Measurements from ENCODE around the gene GJB5. TPM values are rescaled to one million over a fixed set of nuclear protein-coding genes. Genes with fewer than 3 reads are reported as not detected.

GJB5 gene
- total RNA-seq, 5 donors from 2014 or later (not counting 1 experiment from before 2014, with no cell fraction given) = not detected

DNA sequence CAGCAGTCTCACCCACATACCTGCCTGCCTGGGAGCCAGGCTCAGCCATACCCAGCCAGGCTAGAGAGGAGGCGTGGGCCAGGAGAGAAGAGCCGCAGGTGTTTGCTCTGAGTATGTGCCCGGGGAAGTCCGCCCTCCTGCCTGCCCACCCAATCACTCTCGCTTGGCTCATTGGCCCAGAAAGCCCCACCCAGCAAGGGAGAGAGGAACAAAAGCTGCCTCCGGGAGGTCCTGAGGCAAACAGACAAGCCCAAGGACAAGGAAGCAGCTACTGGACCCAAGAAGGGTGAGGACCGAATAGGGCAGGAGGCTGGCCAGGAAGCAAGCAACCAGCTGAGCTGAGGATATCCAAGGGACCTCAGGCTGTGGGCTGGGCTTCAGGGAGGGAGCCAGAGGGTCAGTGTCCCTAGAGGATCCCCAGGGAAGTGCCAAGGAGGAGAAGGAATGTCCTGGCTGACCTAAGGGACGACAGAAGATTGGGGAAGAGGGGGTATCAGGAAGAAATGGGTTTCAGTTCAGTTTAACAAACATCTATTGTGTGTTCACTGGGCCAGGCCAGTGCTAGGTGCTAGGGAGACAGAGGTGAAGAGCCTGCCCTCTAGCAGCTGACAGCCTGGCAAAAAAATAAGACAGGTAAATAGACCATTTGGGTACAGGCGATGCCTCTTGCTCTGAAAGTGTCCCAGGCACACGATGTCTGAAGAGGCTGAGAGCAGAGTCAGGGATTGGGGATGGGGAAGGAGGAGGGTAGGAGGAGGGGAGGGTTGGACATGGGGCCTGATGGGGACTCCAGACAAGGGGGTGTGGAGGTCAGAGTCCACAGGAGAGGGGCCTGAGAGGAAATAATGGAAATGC, 4.9 kb downstream of the GJB5 start, which contains the start of gene GJB4:
TSS of gene GJB4 (plus strand) at position 238 of the 855 bp plus-strand sequence. CDS start 1,515 bp downstream, outside the sequence.
- H3K9me3 Mint-ChIP-seq = no peaks in the 10 kb centered on the region
- POLR2A ChIA-PET = no interaction called here
- DNase-seq (no peak), ATAC-seq (replicated peaks in 1 of 4) (no peak)
- H3K36me3 Mint-ChIP-seq = no peaks in the 10 kb centered on the region
- peaks cover 0 to 53% of the 10 kb centered on the region in 2 experiments for H3K27me3 ChIP-seq (replicated peaks in 1 of 2; ENCODE audit: control insufficient read depth in 2 of 2, extremely low read depth in 1 of 2, insufficient read depth in 2 of 2, low read length in 1 of 2)
- no peak within 1 kb of the TSS for H3K27ac Mint-ChIP-seq
- H3K9me3 ChIP-seq = no peaks in the 10 kb centered on the region
- H3K4me1 Mint-ChIP-seq = no peaks in the 10 kb centered on the region
- H3K27me3 Mint-ChIP-seq = peaks cover 12 to 20% of the 10 kb centered on the region in 2 donors
- 70% methylated on average over 7 of the region's 10 CpGs for WGBS (ENCODE audit: insufficient coverage)
- no peaks in the 10 kb centered on the region for H3K4me1 ChIP-seq (ENCODE audit: control insufficient read depth in 1 of 2, extremely low read depth in 1 of 2, insufficient read depth in 2 of 2, low read length in 2 of 2)
- H3K4me3 ChIP-seq (ENCODE audit: control insufficient read depth in 1 of 2, extremely low read depth in 1 of 2, low read length in 1 of 2) = no peak within 1 kb of the TSS
- no peak within 1 kb of the TSS for H3K4me3 Mint-ChIP-seq
- CTCF ChIA-PET = no interaction called here
- H3K36me3 ChIP-seq (ENCODE audit: control insufficient read depth in 2 of 2, extremely low read depth in 1 of 2, insufficient read depth in 1 of 2, low read length in 1 of 2) = no peaks in the 10 kb centered on the region
- no peak within 1 kb of the TSS for H3K27ac ChIP-seq (ENCODE audit: low read length)

DNA sequence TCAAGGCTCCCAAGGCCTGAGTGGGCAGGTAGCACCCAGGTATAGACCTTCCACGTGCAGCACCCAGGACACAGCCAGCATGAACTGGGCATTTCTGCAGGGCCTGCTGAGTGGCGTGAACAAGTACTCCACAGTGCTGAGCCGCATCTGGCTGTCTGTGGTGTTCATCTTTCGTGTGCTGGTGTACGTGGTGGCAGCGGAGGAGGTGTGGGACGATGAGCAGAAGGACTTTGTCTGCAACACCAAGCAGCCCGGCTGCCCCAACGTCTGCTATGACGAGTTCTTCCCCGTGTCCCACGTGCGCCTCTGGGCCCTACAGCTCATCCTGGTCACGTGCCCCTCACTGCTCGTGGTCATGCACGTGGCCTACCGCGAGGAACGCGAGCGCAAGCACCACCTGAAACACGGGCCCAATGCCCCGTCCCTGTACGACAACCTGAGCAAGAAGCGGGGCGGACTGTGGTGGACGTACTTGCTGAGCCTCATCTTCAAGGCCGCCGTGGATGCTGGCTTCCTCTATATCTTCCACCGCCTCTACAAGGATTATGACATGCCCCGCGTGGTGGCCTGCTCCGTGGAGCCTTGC, 6.4 kb downstream of the GJB5 start:
- Histone ChIP-seq H3K4me3 (ENCODE audit: control insufficient read depth in 1 of 2, extremely low read depth in 1 of 2, low read length in 1 of 2) (no peak overlapping the region), H3K4me1 (ENCODE audit: control insufficient read depth in 1 of 2, extremely low read depth in 1 of 2, insufficient read depth in 2 of 2, low read length in 2 of 2) (no peaks in the 10 kb centered on the region), H3K27ac (ENCODE audit: low read length) (no peak overlapping the region), H3K36me3 (ENCODE audit: control insufficient read depth in 2 of 2, extremely low read depth in 1 of 2, insufficient read depth in 1 of 2, low read length in 1 of 2) (no peaks in the 10 kb centered on the region), H3K9me3 (no peaks in the 10 kb centered on the region), H3K27me3 (replicated peaks in 1 of 2; ENCODE audit: control insufficient read depth in 2 of 2, extremely low read depth in 1 of 2, insufficient read depth in 2 of 2, low read length in 1 of 2) (peaks cover 0 to 54% of the 10 kb centered on the region in 2 experiments)
- ChIA-PET CTCF (no interaction called here), POLR2A (no interaction called here)
- Mint-ChIP-seq H3K27me3 (peaks cover 12 to 20% of the 10 kb centered on the region in 2 donors), H3K27ac (no peak overlapping the region), H3K9me3 (no peaks in the 10 kb centered on the region), H3K36me3 (no peaks in the 10 kb centered on the region), H3K4me1 (no peaks in the 10 kb centered on the region), H3K4me3 (no peak overlapping the region)
- ATAC-seq (replicated peaks in 1 of 4) (no peak), DNase-seq (no peak)
- 90% methylated on average over 32 of the region's 33 CpGs for WGBS (ENCODE audit: insufficient coverage)

DNA sequence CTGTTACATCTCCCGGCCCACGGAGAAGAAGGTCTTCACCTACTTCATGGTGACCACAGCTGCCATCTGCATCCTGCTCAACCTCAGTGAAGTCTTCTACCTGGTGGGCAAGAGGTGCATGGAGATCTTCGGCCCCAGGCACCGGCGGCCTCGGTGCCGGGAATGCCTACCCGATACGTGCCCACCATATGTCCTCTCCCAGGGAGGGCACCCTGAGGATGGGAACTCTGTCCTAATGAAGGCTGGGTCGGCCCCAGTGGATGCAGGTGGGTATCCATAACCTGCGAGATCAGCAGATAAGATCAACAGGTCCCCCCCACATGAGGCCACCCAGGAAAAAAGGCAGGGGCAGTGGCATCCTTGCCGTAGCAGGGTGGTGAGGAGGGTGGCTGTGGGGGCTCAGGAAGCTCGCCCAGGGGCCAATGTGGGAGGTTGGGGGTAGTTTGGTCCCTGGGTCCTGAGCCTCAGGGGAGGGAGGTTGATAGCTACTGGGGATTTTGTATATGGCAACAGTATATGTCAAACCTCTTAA, 7.0 kb downstream of the GJB5 start:
- Mint-ChIP-seq H3K4me1 (no peaks in the 10 kb centered on the region), H3K36me3 (no peaks in the 10 kb centered on the region), H3K27me3 (peaks cover 12 to 18% of the 10 kb centered on the region in 2 donors), H3K9me3 (no peaks in the 10 kb centered on the region), H3K27ac (no peak overlapping the region), H3K4me3 (no peak overlapping the region)
- Histone ChIP-seq H3K27me3 (replicated peaks in 1 of 2; ENCODE audit: control insufficient read depth in 2 of 2, extremely low read depth in 1 of 2, insufficient read depth in 2 of 2, low read length in 1 of 2) (peaks cover 0 to 54% of the 10 kb centered on the region in 2 experiments), H3K27ac (ENCODE audit: low read length) (no peak overlapping the region), H3K4me3 (ENCODE audit: control insufficient read depth in 1 of 2, extremely low read depth in 1 of 2, low read length in 1 of 2) (no peak overlapping the region), H3K9me3 (no peaks in the 10 kb centered on the region), H3K4me1 (ENCODE audit: control insufficient read depth in 1 of 2, extremely low read depth in 1 of 2, insufficient read depth in 2 of 2, low read length in 2 of 2) (no peaks in the 10 kb centered on the region), H3K36me3 (ENCODE audit: control insufficient read depth in 2 of 2, extremely low read depth in 1 of 2, insufficient read depth in 1 of 2, low read length in 1 of 2) (no peaks in the 10 kb centered on the region)
- ATAC-seq (replicated peaks in 1 of 4) = no peak
- WGBS (ENCODE audit: insufficient coverage) = 82% methylated on average over 9 of the region's 13 CpGs
- POLR2A ChIA-PET = no interaction called here
- no peak for DNase-seq
- CTCF ChIA-PET = no interaction called here

DNA sequence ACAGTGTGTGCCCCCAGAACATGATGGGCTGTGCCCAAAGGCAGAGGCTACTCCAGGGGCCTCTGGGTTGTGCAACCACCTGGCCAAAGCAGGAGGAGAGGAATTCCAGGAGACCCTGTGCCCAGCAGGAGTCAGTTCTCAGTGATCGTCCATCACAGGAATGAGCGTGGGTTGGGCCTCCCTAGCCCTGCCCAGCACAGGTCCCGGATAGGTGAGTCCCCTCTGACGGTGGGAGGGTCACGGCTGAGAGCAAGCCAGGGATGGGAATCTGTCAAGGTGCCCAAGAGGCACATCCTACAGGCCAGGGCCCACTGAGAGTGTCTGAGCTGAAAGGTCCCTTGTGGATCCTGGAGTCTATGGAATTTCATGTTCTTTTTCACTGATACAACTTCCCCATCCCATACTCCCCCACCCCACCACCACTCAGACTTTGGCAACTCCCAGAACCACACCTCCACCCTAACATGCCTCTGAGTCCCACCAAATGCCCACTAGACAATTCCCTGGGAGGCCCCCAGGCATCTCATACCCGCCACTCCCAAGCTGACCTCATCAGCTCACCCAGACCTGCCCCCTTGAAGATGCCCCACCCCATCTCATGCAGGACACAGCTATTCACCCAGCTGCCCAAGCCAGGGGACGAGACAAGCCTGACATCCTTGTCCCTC, 7.8 kb downstream of the GJB5 start:
- Histone ChIP-seq H3K27ac (ENCODE audit: low read length) (no peak overlapping the region), H3K4me1 (ENCODE audit: control insufficient read depth in 1 of 2, extremely low read depth in 1 of 2, insufficient read depth in 2 of 2, low read length in 2 of 2) (no peaks in the 10 kb centered on the region), H3K4me3 (ENCODE audit: control insufficient read depth in 1 of 2, extremely low read depth in 1 of 2, low read length in 1 of 2) (no peak overlapping the region), H3K36me3 (ENCODE audit: control insufficient read depth in 2 of 2, extremely low read depth in 1 of 2, insufficient read depth in 1 of 2, low read length in 1 of 2) (no peaks in the 10 kb centered on the region), H3K9me3 (no peaks in the 10 kb centered on the region), H3K27me3 (replicated peaks in 1 of 2; ENCODE audit: control insufficient read depth in 2 of 2, extremely low read depth in 1 of 2, insufficient read depth in 2 of 2, low read length in 1 of 2) (peaks cover 0 to 50% of the 10 kb centered on the region in 2 experiments)
- Mint-ChIP-seq H3K36me3 (no peaks in the 10 kb centered on the region), H3K4me1 (no peaks in the 10 kb centered on the region), H3K27ac (no peak overlapping the region), H3K4me3 (no peak overlapping the region), H3K9me3 (no peaks in the 10 kb centered on the region), H3K27me3 (peaks cover 12 to 18% of the 10 kb centered on the region in 2 donors)
- CTCF ChIA-PET = no interaction called here
- DNase-seq (no peak), ATAC-seq (replicated peaks in 1 of 4) (no peak)
- POLR2A ChIA-PET = no interaction called here
- WGBS (ENCODE audit: insufficient coverage) = 66% methylated on average over 5 of the region's 7 CpGs

DNA sequence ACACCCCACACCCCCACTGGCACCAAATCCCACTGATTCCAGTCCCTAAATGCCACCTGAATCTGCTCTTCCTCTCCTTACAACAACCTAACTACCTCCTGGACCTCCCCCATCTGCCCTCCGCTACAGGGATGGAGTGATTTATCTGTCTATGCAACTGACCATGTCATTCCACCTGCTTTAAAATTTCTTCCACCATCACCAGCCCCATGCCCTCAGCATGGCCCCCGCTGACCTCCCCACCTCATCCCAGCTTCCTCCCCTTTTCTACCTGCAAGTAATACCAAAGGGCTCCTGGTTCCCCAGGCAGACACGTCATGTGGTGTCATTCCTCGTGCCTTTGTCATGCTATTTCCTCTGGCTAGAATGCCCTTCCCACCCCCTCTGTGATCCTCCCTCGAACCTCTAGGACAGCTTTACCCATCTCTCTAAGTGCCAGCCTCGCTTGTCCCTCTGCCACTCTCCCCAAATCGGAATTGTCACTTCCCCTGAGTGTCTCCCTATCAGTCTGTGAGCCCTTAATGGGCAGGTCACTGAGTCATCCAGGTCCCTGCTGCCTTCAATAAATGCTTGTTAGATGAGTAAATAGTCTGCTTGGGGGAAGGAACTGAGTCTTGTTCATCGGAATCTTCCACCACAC, 8.4 kb downstream of the GJB5 start:
- H3K9me3 Mint-ChIP-seq = no peaks in the 10 kb centered on the region
- peaks cover 12 to 18% of the 10 kb centered on the region in 2 donors for H3K27me3 Mint-ChIP-seq
- H3K27me3 ChIP-seq (replicated peaks in 1 of 2; ENCODE audit: control insufficient read depth in 2 of 2, extremely low read depth in 1 of 2, insufficient read depth in 2 of 2, low read length in 1 of 2) = peaks cover 0 to 46% of the 10 kb centered on the region in 2 experiments
- no peaks in the 10 kb centered on the region for H3K9me3 ChIP-seq
- no peak overlapping the region for H3K4me3 Mint-ChIP-seq
- H3K4me3 ChIP-seq (ENCODE audit: control insufficient read depth in 1 of 2, extremely low read depth in 1 of 2, low read length in 1 of 2) = no peak overlapping the region
- POLR2A ChIA-PET = no interaction called here
- DNase-seq (no peak), ATAC-seq (replicated peaks in 1 of 4) (no peak)
- no peak overlapping the region for H3K27ac Mint-ChIP-seq
- H3K4me1 Mint-ChIP-seq = no peaks in the 10 kb centered on the region
- H3K4me1 ChIP-seq (ENCODE audit: control insufficient read depth in 1 of 2, extremely low read depth in 1 of 2, insufficient read depth in 2 of 2, low read length in 2 of 2) = no peaks in the 10 kb centered on the region
- H3K36me3 Mint-ChIP-seq = no peaks in the 10 kb centered on the region
- no peak overlapping the region for H3K27ac ChIP-seq (ENCODE audit: low read length)
- H3K36me3 ChIP-seq (ENCODE audit: control insufficient read depth in 2 of 2, extremely low read depth in 1 of 2, insufficient read depth in 1 of 2, low read length in 1 of 2) = no peaks in the 10 kb centered on the region
- 63% methylated on average over 4 of the region's 8 CpGs for WGBS (ENCODE audit: insufficient coverage)
- CTCF ChIA-PET = no interaction called here

DNA sequence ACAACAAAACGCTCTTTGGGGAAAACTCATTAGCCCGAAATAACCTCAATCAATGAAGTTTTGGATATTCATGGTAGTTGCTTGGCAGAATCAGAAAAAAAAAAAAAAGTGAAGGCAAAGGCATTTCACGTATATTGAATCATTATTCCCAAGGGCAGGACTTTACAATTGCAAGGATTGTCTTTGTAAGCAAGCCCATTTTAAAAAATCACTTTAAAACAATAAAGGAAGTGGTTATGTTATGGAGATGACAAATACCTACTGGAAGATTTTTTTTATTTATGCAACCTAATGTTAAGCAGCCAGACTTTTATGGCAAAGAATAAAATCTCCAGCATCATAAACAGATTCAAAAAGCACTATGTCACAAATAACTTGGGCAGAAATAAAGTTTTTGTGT, 14.0 kb downstream of the GJB5 start:
- no peak overlapping the region for H3K27ac Mint-ChIP-seq
- peaks cover 0 to 3% of the 10 kb centered on the region in 2 donors for H3K27me3 Mint-ChIP-seq
- no peaks in the 10 kb centered on the region for H3K9me3 Mint-ChIP-seq
- no peak for ATAC-seq (replicated peaks in 1 of 4)
- POLR2A ChIA-PET = no interaction called here
- CTCF ChIA-PET = no interaction called here
- Histone ChIP-seq H3K9me3 (no peaks in the 10 kb centered on the region), H3K4me1 (ENCODE audit: control insufficient read depth in 1 of 2, extremely low read depth in 1 of 2, insufficient read depth in 2 of 2, low read length in 2 of 2) (no peaks in the 10 kb centered on the region), H3K27me3 (replicated peaks in 1 of 2; ENCODE audit: control insufficient read depth in 2 of 2, extremely low read depth in 1 of 2, insufficient read depth in 2 of 2, low read length in 1 of 2) (peaks cover 0 to 15% of the 10 kb centered on the region in 2 experiments), H3K27ac (ENCODE audit: low read length) (no peak overlapping the region), H3K4me3 (ENCODE audit: control insufficient read depth in 1 of 2, extremely low read depth in 1 of 2, low read length in 1 of 2) (no peak overlapping the region), H3K36me3 (ENCODE audit: control insufficient read depth in 2 of 2, extremely low read depth in 1 of 2, insufficient read depth in 1 of 2, low read length in 1 of 2) (no peaks in the 10 kb centered on the region)
- H3K4me3 Mint-ChIP-seq = no peak overlapping the region
- no peak for DNase-seq
- WGBS (ENCODE audit: insufficient coverage) = 100% methylated on average over 1 of the region's 3 CpGs
- no peaks in the 10 kb centered on the region for H3K36me3 Mint-ChIP-seq
- H3K4me1 Mint-ChIP-seq = no peaks in the 10 kb centered on the region

All from T-cell (primary cell).